Activated CD8-positive, alpha-beta memory T cell treated with anti-CD3 and anti-CD28 coated beads for 48 hours (primary cell): ENCODE results near the gene AOX1.
"Not testable (repeated sequence)": the region's sequence is repeated elsewhere in the genome, so short reads cannot be mapped to it uniquely, and the experiment has no call there.

Source experiments
- DNase-seq, 3 experiments: peaks; one replicate each; pipeline ENCODE4 v3.0.0-alpha.2; 2020; ENCODE audit warnings: low read depth in 2 of 3, low spot score in 2 of 3

The AOX1 gene

GRCh38 chr2:200627110-200627770 lies 41.4 kb downstream of the AOX1 start:
- no peak for DNase-seq

GRCh38 chr2:200628461-200628860 lies 42.6 kb downstream of the AOX1 start:
- not testable (repeated sequence) for DNase-seq

GRCh38 chr2:200631287-200631686 lies 45.5 kb downstream of the AOX1 start:
- DNase-seq: no peak

GRCh38 chr2:200634231-200634964 lies 48.6 kb downstream of the AOX1 start:
- no peak for DNase-seq

GRCh38 chr2:200635251-200635650 lies 49.4 kb downstream of the AOX1 start:
- no peak for DNase-seq

GRCh38 chr2:200637901-200638300 lies 52.1 kb downstream of the AOX1 start:
- no peak for DNase-seq

GRCh38 chr2:200640176-200640575 lies 54.4 kb downstream of the AOX1 start:
- DNase-seq: no peak

- no peak for DNase-seq
Observed at GRCh38 chr2:200640901-200641300, 55.1 kb downstream of the AOX1 start.

GRCh38 chr2:200648518-200649281 lies 62.9 kb downstream of the AOX1 start:
- DNase-seq: not testable (repeated sequence)

- no peak for DNase-seq
Observed at GRCh38 chr2:200649724-200650123, 63.9 kb downstream of the AOX1 start.

GRCh38 chr2:200650195-200650594 lies 64.4 kb downstream of the AOX1 start:
- no peak for DNase-seq

- DNase-seq: no peak
Observed at GRCh38 chr2:200652158-200652557, 66.3 kb downstream of the AOX1 start.

- DNase-seq: no peak
Observed at GRCh38 chr2:200653021-200653420, 67.2 kb downstream of the AOX1 start.

GRCh38 chr2:200654823-200655222 lies 69.0 kb downstream of the AOX1 start:
- no peak for DNase-seq

- no peak for DNase-seq
Observed at GRCh38 chr2:200655918-200656580, 70.2 kb downstream of the AOX1 start.

GRCh38 chr2:200658278-200658864 lies 72.6 kb downstream of the AOX1 start:
- DNase-seq: no peak

GRCh38 chr2:200659410-200659809 lies 73.6 kb downstream of the AOX1 start:
- DNase-seq: no peak

GRCh38 chr2:200661477-200661876 lies 75.7 kb downstream of the AOX1 start:
- DNase-seq: no peak

- DNase-seq: no peak
Observed at GRCh38 chr2:200662727-200663126, 76.9 kb downstream of the AOX1 start.

GRCh38 chr2:200664770-200665494 lies 79.1 kb downstream of the AOX1 start:
- DNase-seq: no peak
